Breast epithelium (tissue), 3 donors: ENCODE results near the gene ZMIZ1.

Experiments used
- CTCF ChIP-seq, 3 donors: fragments of 450-650 bp; IDR thresholded peaks; one replicate each; pipeline ENCODE4 v1.5.1; 2016 to 2017; ENCODE audit warnings: antibody characterized with exemption in 3 of 3, mild to moderate bottlenecking in 3 of 3, moderate library complexity in 3 of 3
- POLR2A ChIP-seq: fragments of 450-650 bp; IDR thresholded peaks from one replicate; pipeline ENCODE4 v1.6.1; 2016; ENCODE audit warnings: antibody characterized with exemption, mild to moderate bottlenecking, moderate library complexity
- POLR2AphosphoS5 ChIP-seq, 3 donors: sonication (generic); formaldehyde crosslinking; IDR thresholded peaks; one replicate each; pipeline ENCODE4 v1.6.1; 2017; ENCODE audit warnings: antibody characterized with exemption in 3 of 3

- TF ChIP-seq CTCF (IDR thresholded peaks at IDR 0.05) (no peak), POLR2A (no peak), POLR2AphosphoS5 (IDR thresholded peaks at IDR 0.05) (no peak)
These were observed 270.5 kb downstream of the ZMIZ1 start for GRCh38 chr10:79339266-79339665.
